HK-2 (cell line): ENCODE measurements around the gene CDC42BPA.
"Not testable (repeated sequence)": the region's sequence is repeated elsewhere in the genome, so short reads cannot be mapped to it uniquely, and the experiment has no call there.

ENCODE experiments used
- DNase-seq: peaks from one replicate; pipeline ENCODE4 v3.0.0-alpha.2; 2018; ENCODE audit not compliant: unreplicated experiment

The CDC42BPA gene

DNA sequence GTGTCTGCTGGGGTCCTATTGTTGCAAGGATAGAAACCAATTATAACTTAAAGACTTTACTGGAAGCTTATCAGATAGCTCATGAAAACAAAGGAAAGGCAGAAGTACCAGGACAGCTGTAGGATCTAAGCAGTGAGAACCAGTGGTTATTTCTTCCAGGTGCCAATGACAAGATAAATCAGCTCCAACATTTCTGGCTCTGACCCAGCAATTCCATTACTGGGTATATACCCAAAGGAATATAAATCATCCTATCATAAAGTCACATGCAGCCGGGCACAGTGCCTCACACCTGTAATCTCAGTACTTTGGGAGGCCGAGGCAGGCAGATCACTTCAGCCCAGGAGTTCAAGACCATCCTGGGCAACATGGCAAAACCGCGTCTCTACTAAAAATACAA, 17.8 kb upstream of the CDC42BPA start:
- not testable (repeated sequence) for DNase-seq

DNA sequence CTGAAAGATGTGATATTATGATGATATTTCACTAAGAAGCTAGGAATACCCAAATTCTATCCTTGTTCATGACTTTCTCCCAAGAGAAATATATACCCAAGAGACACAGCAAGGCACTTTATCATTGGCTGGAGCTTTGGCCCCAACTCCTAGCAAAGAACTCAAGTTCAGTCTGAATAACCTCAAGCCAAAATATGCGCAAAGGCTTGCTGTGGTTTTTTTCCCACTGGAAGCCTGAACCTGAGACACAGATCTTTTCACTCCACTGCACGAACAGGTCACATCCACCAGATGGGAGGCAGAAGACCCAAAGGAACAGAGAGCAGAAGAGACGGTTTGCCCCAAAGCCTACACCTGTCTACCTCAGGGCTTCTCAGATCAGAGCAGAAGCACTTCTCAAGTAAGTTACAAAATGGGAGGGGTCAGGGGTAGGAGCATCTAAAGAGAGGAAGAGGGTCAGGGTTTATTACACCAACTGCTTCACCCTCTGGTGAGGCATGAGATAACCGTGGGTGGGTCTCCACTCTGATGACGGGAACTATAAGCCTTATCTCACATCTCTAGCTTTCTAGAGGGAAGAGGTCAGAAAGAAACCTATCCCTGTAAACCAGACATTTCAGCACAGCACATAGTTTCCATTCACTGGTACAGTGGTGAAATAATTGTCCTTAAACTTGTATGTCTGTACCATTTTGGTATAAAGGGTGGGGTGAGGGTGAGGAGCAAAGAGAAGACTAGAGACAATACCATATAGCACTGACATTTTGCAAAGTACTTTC, 17.1 kb upstream of the CDC42BPA start:
- no peak for DNase-seq

DNA sequence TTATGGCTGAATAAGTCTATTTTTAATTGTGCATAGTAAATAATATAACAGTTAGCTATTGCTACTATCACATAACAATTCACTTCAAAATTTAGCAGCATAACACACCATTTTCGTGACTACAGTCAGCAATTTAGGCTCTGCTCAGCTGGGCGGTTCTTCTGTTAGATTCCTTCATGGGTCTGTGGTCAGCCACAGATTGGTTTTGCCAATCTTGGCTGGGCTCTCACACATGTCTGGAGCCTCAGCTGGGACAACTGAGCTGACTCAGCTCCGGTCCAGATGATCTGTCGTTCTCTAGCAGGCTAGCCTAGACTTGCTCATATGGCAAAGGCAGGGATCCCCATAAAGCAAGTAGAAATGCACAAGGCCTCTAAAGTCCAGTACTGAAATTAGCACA, 15.1 kb upstream of the CDC42BPA start:
- DNase-seq = no peak

DNA sequence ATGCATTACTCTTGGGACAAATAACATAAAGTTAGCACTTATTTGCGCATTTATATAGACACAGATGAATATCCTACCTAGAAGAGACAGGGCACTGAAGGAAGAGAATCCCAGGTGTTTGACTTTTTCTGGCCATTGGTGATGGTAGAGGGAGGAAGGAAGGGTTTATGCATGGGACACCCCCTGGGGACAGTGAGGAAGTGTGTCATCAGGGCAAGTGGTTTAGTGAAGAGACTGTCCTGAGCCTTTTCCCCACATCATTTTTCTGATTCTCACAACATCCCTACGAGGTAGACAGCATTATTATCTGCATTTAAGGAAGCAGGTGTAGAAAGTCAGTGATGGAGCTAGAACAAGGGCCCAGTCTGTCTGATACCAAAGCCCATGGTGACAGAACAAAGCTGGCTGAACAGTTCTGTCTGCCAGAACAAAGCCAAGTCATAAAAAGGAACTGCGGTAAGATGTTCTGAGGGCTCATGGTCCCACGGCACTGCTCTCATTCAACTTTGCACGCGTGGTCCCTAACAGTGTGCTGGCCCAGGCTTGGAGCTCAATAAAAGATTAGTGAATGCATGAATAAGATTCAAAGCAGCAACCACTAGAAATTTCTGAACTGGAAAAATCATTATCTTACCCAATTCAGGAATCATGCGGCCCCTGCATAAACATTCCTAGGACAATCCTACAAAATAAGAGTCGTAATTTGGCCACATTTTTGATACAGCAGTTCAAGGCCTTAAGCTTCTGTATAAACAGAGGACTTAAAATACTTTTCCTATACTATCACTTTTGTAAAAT, 12.2 kb upstream of the CDC42BPA start:
- DNase-seq = no peak

DNA sequence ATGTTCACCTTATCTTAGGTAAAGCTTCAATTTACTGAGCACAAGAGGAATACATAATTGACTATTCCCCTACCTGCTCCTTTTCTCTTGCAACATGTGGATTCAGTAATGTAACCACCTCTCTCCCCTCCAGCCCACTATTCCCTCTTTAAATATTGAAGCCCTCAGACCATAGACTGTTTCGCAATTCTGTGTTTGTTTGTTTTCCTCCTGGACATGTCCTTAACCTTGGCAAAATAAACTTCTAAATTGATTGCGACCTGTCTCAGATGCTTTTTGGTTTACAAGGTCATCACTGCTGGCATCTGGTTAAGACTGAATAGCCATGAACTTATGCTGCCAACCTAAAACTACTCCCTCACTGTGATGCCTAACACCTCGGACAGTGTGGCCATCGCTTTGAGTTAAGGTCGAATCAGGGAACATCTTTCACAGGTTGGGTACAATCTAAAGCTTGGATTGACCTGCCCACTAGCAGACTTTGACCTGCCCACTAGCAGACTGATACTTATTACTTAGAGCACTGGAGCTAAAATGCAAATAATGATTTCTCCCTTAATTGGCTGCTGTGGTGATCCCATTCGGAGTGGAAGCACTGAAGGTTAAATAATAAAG, 10.2 kb upstream of the CDC42BPA start:
- DNase-seq = no peak

DNA sequence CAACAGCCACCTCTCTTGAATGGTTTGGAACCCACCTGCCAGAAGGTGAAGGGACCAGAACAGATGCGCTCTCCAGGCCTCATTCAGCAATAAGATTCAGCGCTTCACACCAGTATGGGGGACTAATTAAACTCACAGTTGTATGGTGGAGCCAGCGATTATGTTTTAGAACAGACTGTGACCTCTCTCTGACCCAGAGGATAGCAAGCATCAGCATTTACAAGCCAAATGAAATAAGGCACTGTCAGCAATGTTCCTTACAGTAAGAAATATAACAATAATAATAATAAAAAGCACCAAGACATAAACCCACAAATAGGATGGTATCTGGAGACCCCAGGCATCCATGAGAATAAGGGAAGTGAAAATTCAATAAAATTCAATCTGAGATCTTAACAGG, 6.9 kb upstream of the CDC42BPA start:
- DNase-seq = no peak

DNA sequence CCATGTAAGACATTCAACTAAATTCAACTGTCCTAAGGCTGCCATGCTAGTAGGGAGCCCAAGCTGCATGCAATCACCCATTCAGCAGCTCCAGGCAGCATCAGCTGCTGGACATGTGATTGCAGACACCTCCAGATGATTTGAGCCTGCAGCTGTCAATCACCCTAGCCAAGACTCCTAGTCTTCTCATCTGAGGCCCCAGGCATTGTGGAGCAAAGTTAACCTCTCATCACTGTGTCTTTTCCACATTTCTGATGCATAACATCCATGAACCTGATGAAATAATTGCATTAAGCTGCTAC, 5.6 kb upstream of the CDC42BPA start:
- no peak for DNase-seq

DNA sequence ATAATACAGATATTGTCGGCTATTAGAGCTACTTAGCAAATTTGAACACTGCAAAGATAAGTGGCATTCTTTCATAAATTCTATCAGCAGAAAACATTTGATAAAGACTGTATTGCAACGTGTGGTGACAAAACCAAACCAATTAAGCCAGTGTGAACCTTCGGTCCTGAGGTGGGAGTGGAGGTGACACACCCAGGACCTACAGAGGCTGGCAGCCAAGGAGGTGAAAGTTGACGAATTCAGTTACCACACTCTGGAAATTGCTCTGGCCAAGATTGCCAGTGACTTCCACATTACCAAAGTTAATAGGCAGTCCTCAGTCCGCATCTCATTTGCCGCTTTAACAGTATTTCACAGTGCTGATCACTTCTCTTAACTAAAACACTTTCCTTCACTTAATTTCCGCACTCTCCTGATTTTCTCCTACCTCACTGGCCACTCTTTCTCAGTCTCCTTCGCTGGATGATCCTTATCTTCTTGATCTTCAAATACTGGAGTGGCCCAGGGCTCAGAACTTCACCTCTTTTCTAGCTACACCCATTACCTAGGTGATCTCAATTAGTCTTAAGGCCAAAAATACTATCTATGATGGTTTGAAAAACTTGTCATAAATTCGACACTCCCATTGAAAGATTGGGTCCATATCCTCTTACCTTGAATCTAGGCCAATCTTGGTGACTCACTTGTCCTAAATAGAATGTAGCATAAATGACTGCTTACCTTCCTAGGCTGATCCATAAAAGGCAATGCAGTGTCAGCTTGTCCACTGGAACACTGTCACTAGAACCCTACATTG, 5.1 kb upstream of the CDC42BPA start:
- DNase-seq = no peak

DNA sequence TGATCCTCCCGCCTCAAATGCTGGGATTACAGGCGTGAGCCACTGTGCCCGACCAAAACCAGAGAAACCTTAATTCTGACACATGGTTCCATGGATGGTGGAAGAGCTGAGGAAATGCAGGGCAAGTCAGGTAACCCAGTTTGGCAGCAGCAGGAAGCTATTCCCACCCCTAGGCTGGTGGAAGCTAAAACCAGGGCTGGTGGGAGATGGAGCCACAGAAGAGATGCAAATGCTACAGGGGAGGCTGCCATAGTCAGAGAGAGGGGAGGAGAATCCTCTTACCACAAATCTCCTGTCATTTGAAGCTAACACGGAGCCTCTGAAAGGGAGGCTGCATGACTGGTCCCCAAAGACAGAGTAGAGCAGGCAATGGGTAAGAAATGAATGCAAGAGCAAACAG, 4.1 kb upstream of the CDC42BPA start:
- no peak for DNase-seq

DNA sequence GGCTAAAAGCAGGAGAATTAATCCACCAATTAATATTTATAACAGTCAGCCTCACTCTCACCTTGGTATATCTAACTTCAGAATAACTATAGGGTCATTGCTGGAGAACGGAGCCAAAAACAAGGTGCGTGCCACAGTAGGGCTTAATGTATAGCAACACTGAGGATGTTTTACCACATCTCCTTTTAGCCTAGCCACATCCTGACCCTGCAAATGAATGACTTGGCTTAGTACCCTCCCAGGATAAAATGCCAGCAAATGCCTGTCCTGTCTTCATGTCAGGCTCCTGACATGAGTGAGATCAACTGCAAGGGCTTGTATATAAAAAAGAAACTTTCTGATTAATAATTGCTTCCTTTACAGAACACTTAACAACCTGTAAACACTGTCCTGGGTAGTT, 2.7 kb upstream of the CDC42BPA start:
- no peak for DNase-seq

DNA sequence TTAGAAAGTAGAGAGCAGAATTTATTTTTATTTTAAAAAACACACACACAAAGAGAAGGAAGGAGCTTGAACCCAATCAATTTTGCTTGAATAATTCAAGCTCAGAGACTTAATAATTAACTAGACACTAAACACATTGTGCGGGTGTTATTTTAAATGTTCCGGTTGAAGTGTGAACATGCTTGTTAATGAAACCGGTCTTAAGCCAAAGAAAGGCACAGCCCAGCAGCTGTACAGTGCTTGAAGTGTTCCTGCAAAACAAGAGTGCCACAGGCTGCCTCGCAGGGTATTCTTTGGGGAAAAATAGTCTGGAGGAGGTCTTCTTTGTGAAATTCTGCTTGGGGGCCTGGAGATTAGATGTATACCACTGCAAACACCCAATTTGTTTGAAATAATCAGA, 2.2 kb upstream of the CDC42BPA start:
- no peak for DNase-seq

DNA sequence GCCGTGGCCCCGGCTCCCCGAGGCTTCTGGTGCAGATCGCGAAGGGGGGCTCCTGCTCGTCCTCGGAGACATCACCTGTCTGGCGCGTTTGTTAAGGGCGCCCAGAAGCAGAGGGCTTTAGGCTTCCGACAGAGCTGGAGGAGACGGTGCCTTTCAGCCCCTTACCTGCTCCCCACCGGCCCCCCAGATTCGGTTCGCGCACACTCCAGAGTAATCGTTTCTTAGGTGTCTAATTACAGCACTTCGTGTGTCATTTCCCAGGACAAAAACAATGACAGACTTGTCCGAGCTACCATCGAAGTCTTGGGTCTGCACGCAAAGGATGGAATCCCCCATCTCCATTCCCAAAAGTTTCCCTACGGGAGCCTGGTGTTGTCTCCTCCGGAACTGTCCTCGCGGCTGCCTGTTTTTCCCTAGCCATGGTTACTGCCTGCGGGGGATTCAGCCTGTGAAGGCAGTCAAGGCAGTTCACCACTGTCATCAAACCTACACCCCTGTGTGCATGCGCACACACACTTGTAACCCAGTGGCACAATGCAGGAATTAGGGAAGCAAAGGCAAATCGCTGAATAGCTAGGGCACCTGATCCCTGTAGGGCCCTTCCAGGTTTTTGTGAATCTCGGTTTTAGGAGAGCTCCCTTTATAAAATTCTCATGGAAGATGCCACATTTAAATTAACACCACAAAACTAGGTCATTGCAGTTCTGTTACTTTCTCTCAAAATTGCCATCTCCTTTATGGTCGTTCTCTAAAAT, 738 bp upstream of the CDC42BPA start:
- DNase-seq = peak; percentile 7

DNA sequence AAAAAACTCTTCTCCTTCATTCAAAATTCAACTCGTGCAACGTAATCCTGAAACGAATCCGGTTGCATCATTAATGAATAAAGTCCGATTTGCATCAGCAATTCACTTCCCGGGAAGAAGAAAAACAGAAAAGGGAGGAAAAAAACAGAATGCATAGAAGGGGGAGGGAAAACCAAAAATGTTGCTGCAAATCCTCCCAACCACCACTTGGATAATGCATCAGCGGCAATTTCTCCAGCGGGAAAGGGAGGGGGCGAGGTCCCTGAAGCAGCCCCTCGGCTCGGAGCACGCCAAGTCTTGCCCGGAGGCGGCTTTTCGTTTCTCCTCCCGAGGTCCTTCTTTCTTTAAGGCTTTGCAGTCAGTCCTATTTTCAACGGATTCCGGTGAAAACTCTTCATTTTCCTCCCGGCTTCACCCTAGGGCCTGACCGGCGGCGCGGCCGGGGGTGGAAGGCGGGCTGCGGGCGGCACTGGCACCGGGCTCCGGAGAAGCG, 723 bp downstream of the CDC42BPA start:
- DNase-seq = peak; percentile 56

DNA sequence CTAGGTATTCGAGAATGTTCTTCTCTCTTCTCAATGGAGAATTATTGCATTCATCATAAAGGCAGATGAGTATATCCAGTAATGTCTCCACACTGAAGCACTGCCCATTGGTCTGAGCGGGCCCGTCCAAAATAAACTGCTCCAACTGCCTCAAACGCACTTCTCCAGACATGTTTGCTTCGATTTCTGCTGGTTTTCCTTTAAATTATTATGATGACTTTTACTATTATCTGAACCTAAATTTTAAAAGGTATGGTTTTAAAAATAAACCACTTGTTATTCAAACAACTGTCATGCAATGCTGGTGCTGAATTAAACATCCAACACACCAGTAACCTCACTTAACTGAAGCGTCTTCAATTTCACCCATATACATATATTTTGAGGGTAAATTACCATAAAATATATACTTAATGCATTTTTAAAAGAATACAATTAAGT, 1.3 kb downstream of the CDC42BPA start:
- DNase-seq = peak; percentile 8

DNA sequence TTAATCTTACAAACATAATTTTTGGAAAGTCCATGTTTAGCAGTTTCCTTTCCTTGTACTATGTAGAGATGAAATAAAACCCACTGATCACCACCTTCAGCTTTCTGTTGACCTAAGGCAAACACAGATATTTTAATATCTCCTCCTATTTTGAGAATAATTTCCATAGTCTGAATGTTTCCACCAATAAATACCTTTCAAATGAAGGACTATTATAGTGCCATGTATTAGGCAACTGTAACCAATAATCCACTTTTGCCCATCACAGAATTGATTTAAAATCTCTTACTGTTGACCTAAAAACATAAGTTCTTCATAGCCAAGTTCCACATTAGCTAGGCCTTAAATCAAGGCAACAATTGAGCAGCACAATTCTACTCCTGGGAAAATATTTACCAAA, 1.8 kb downstream of the CDC42BPA start:
- DNase-seq = no peak

DNA sequence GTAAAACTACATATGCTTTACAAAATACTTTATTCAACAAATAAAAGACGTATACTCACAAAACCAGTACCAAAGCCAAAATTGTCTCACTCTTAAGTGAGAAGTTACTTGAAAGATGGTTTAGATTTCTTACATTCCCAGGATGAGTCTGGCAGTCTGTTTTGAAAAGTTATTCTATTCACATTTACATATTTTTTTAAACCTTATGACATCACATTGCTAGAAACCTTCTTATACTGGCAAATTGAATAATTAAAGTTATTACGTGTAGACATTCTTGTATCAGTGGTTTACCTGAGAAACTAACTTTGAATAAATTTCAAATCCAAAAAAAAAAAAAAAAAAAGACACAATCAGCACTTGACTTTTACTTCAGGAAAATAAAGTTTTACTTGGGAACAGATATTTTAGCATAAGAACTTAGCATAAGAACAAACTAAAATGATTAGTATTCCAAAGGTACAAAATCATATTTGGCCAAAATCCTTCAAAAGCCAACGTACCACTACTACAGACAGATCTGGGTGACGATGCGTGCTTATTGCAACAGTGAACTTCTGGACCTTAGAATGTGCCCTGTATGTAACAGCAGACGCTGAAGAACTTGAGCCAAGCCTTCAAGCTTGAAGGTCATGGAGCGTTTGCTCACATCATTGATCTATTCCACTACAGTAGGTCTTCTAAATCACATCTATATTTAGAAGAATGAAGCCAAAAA, 2.5 kb downstream of the CDC42BPA start:
- DNase-seq = no peak

DNA sequence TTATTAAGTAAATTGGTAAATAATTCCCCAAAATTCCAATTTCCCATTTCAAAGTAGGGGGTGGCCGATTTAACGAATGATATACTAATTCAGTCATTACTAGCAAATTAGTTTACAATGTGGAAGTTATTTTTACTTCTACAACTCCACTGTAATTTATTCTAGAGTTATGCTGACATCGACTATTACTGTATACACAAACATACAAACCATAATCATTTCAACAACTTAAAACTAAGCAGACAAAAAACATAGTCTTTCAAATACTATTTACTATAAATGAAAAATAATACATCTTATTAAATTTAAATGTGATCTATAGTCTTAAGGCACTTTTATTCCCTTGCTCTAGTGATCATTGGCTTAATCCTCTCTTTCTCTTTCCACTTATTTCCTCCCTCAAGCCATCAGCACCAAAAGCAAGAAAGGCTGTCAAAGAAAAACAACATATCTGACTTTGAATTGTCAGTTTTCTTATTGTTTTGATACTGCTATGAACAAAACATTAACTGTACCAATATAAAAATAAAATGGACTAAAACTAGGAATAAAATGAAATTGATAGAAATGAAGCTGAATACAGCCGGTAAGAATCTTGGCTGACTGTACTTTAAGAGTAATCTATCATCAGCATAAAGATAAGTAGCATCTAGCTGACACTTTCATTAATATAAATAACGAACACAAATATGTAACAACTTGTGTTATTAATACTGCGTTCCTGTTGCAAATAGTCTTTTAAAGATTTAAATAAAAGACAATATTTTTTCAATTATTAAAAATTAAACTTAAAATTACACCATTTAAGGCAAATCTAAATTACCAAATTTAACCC, 4.1 kb downstream of the CDC42BPA start:
- DNase-seq = no peak

DNA sequence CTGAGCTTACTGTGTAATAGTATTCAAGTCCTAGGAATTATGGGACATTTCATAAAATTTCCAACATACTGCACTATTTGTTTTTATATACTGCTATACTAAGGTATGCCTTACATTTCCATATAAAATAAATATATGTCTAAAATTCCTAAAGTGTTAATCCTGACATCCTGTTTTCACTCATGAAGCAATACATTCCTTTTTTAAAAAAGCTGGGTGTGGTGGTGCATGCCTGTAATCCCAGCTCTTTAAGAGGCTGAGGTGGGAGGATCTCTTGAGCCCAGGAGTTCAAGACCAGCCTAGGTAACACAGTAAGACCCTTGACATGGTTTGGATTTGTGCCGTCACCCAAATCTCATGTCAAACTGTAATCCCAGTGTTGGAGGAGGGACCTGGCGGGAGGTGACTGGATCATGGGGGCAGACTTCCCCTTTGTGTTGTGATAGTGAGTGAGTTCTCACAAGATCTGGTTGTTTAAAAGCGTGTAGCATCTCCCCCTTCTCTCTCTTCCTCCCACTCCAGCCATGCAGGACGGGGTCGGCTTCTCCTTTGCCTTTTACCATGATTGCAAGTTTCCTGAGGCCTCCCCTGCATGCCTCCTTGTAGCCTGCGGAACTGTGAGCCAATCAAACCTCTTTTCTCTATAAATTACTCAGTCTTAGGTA, 5.8 kb downstream of the CDC42BPA start:
- DNase-seq = no peak

DNA sequence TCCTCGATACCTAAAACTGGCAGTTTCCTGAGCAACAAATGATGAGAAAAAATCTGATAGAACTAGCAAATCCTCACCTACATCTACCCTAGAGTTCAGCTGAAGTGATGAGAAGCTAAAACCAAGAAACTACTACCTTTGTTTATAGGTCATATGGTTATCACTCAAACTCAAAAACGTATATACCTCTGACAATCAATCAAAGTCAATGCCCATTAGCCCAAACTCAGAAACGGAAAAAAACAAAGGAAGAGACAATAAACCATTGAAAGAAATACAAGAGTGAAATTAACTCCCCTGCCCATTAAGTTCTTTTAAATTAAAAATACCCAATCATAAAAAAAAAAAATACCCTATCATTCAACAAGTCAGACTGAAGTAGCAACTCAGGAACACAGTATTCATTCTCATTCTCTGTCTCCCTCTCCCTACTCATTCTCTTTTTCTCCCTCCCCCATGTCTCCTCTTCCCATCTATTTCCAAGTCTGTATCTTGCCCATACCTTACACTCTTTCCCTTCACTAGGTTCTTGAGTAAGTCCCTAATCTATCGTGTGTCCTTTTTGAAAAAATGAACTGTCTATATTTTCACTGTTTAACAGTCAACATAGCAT, 6.8 kb downstream of the CDC42BPA start:
- no peak for DNase-seq
